Activated CD4-positive, alpha-beta T cell treated with anti-CD3 and anti-CD28 coated beads, Interleukin-2, amount 10 ng/mL, durations not matched to agents 24 days and 14 days (primary cell): ENCODE measurements around the gene PRXL2A. TPM values are rescaled to one million over a fixed set of nuclear protein-coding genes. Genes with fewer than 3 reads are reported as not detected.

Source experiments
- DNase-seq: peaks from one replicate; pipeline ENCODE4 v3.0.0; 2022
- H3K27ac Mint-ChIP-seq: one replicate; pipeline ENCODE4 v1.8.0; 2022; ENCODE audit warnings: mild to moderate bottlenecking, mixed read lengths
- H3K27me3 Mint-ChIP-seq: one replicate; pipeline ENCODE4 v1.8.0; 2022; ENCODE audit warnings: mixed read lengths
- H3K36me3 Mint-ChIP-seq: one replicate; pipeline ENCODE4 v1.8.0; 2022; ENCODE audit warnings: low read depth, mild to moderate bottlenecking, mixed read lengths
- H3K4me1 Mint-ChIP-seq: one replicate; pipeline ENCODE4 v1.8.0; 2021; ENCODE audit warnings: mixed read lengths
- H3K4me3 Mint-ChIP-seq: one replicate; pipeline ENCODE4 v1.8.0; 2022; ENCODE audit warnings: mild to moderate bottlenecking, moderate library complexity, mixed read lengths
- H3K9me3 Mint-ChIP-seq: one replicate; pipeline ENCODE4 v1.8.0; 2021; ENCODE audit warnings: mixed read lengths
- intact Hi-C: fragments of 100-400 bp; cut with micrococcal nuclease; formaldehyde crosslinking; loops from one replicate; pipeline ENCODE4 v1.15.1; 2023
- total RNA-seq: library from RNA; stranded (reverse); gene quantifications from 2 replicates; pipeline ENCODE4 v1.2.3, GENCODE V29; 2022

PRXL2A gene
- total RNA-seq, 1 donor from 2014 or later: 16.4 TPM

DNA sequence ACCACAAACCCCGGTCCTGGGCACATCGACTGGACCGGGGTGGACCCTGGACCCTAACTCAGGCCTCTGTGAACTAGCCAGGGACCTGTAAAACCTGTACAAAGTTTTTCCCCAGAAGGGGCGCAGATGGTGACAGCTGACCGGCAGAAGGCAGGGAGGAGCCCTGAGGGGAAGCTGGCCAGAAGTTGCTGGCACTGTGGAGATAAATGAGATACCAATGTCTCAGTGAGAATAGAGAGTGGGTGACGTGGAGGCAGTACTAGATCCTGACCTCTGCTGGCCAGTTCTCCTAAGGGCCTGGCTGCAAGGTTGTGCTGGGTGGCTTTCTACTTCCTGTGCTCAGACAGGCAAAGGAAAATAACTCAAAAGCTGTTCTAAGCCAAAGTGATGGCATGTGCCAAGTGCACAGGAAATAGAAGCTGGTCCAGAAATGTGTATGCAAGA is 35.2 kb downstream of the PRXL2A start:
- Mint-ChIP-seq H3K36me3 (no peaks in the 10 kb centered on the region), H3K4me1 (peaks cover 27% of the 10 kb centered on the region), H3K4me3 (no peak overlapping the region), H3K9me3 (no peaks in the 10 kb centered on the region), H3K27ac (peak overlapping the region; percentile 73), H3K27me3 (peaks cover 11% of the 10 kb centered on the region)
- peak; percentile 77 for DNase-seq
- intact Hi-C loops: loop anchor here (1.0 to 5.0 kb wide), 5 partner anchors 35 to 479 kb away; partner anchors contain the start of gene PRXL2A

DNA sequence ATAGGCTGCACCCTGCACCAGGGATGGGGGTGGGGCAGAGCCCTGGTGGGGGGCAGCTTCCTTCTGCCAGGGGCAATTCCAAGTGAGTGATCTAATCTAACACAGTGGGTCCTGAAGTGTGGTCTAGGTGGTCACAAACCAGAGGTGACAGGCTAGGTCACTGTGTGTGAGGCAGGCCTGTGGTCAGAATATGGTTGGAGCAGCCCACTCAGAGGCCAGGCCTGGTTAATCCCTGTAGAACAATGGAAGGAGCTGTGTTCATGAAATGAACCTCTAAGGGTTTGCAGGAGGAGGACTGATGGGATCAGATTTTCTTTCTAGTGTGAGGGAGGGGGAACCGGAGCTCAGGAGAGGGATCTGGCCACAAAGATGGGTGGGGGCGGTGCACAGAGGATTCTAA is 35.8 kb downstream of the PRXL2A start:
- intact Hi-C loops: loop anchor here (1.0 to 5.0 kb wide), 5 partner anchors 61 to 478 kb away; no protein-coding TSS in a partner anchor
- Mint-ChIP-seq H3K9me3 (no peaks in the 10 kb centered on the region), H3K27ac (peak overlapping the region; percentile 73), H3K36me3 (no peaks in the 10 kb centered on the region), H3K27me3 (peaks cover 8% of the 10 kb centered on the region), H3K4me3 (peak overlapping the region; percentile 5), H3K4me1 (peaks cover 27% of the 10 kb centered on the region)
- peak; percentile 61 for DNase-seq

- DNase-seq: peak; percentile 89
- Mint-ChIP-seq H3K27ac (peak overlapping the region; percentile 22), H3K4me3 (peak overlapping the region; percentile 5), H3K27me3 (peaks cover 8% of the 10 kb centered on the region), H3K4me1 (peaks cover 29% of the 10 kb centered on the region), H3K9me3 (no peaks in the 10 kb centered on the region), H3K36me3 (no peaks in the 10 kb centered on the region)
- intact Hi-C loops: loop anchor here (1.0 to 5.0 kb wide), 5 partner anchors 61 to 478 kb away; no protein-coding TSS in a partner anchor
Measured at GRCh38 chr10:80444646-80445319, 36.4 kb downstream of the PRXL2A start.

GRCh38 chr10:80447436-80448190 is 39.3 kb downstream of the PRXL2A start:
- H3K27me3 Mint-ChIP-seq: peaks cover 8% of the 10 kb centered on the region
- H3K4me3 Mint-ChIP-seq: no peak overlapping the region
- peaks cover 29% of the 10 kb centered on the region for H3K4me1 Mint-ChIP-seq
- no peak for DNase-seq
- intact Hi-C loops: no loop called here
- H3K27ac Mint-ChIP-seq: no peak overlapping the region
- H3K36me3 Mint-ChIP-seq: no peaks in the 10 kb centered on the region
- H3K9me3 Mint-ChIP-seq: no peaks in the 10 kb centered on the region

DNA sequence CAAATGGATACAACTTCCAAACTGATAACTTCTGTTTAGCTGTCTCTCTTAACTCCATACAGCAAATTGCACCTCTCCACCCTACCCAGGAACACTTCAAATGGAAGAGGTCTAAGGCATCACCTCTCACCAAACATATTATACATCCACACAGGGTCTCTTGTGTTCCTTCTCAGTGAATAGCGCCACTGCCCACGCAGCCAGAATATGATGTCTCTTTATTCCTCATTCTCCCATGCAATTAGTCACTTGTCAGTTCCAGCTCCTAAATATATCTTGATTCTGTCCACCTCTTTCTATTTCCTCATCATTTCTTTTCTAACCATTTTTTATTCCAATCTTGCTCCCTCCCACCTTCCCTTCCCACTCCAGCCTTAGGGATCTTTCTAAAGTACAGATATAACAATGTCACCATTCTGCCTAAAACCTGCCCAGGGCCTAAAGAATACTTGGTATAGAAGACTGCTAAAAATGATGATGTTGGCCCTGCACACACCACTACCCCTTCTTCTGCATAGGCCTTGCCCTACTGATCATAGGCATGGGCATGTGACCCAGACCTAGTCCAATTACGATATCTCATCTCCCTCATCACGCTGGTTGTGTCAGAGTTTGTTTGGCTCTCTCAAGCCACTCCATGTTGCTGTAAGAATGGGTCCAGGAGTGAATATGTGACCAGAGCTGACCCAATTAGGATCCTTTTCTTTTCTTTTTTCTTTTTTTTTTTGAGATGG is 40.0 kb downstream of the PRXL2A start:
- Mint-ChIP-seq H3K27ac (no peak overlapping the region), H3K4me1 (peaks cover 30% of the 10 kb centered on the region), H3K9me3 (no peaks in the 10 kb centered on the region), H3K4me3 (no peak overlapping the region), H3K27me3 (peaks cover 8% of the 10 kb centered on the region), H3K36me3 (no peaks in the 10 kb centered on the region)
- DNase-seq: no peak
- intact Hi-C loops: no loop called here

DNA sequence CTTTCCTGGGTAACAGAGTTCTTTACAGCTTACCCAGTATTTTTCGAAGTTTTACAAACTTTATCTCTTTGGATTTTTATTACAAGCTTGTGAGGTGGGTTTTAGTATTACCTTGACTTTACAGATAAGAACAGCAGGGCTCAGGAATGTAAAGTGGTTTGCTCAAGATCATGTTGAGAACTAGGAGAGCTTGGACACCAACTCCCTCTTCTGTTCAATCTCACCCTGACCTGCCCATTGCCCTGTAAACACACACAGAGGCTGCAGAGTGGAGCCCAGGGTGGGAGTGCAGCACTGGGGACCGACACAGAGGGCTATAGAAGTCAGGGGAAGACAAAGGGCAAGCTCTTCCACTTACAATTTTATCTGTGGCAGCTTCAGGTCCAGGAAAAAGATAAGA is 41.2 kb downstream of the PRXL2A start:
- H3K9me3 Mint-ChIP-seq: no peaks in the 10 kb centered on the region
- H3K36me3 Mint-ChIP-seq: no peaks in the 10 kb centered on the region
- H3K27ac Mint-ChIP-seq: no peak overlapping the region
- H3K4me1 Mint-ChIP-seq: peaks cover 22% of the 10 kb centered on the region
- intact Hi-C loops: no loop called here
- H3K4me3 Mint-ChIP-seq: no peak overlapping the region
- no peak for DNase-seq
- peaks cover 8% of the 10 kb centered on the region for H3K27me3 Mint-ChIP-seq

DNA sequence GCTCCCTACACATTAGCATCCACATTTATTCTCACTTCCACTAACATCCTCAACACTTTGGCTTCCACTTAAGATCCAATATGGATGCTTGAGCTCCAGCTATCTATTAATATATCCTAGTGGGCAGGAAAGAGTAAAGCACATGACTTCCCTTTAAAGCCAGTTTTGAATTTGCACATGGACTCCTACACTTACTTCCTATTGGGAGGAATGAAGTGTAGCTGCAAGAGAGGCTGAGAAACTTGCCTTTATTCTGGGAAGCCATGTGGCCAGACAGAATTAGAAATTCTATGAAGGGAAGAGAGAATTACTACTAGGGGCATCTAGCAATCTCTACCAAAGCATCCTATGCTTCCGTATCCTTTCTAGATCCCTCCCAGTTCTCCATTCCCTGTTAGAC is 42.8 kb downstream of the PRXL2A start:
- peaks cover 6% of the 10 kb centered on the region for H3K27me3 Mint-ChIP-seq
- DNase-seq: no peak
- peaks cover 22% of the 10 kb centered on the region for H3K4me1 Mint-ChIP-seq
- H3K27ac Mint-ChIP-seq: no peak overlapping the region
- H3K36me3 Mint-ChIP-seq: peaks cover 4% of the 10 kb centered on the region
- H3K9me3 Mint-ChIP-seq: no peaks in the 10 kb centered on the region
- intact Hi-C loops: no loop called here
- no peak overlapping the region for H3K4me3 Mint-ChIP-seq

DNA sequence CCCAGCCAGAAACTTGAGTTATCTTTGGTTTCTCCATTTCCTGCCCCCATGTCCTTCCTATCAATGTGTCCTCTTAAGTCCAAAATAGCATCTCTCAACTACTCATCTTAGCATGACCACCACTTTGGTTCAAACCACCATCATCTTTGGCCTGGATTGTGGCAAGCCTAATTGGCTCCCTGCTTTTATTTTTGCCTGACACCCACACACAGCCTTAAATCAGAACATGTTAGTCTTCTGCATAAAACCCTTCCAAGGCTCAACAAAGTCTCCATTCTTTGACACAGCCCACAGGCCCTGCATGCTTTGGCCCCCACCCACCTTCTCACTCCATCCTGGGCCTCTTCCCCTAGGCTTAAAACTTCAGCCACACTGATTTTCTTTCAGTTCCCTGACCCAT is 43.7 kb downstream of the PRXL2A start:
- Mint-ChIP-seq H3K27me3 (peaks cover 3% of the 10 kb centered on the region), H3K27ac (no peak overlapping the region), H3K9me3 (no peaks in the 10 kb centered on the region), H3K36me3 (peaks cover 7% of the 10 kb centered on the region), H3K4me3 (no peak overlapping the region), H3K4me1 (peaks cover 25% of the 10 kb centered on the region)
- peak; percentile 58 for DNase-seq
- intact Hi-C loops: no loop called here

- H3K27ac Mint-ChIP-seq: no peak overlapping the region
- DNase-seq: peak; percentile 57
- H3K9me3 Mint-ChIP-seq: no peaks in the 10 kb centered on the region
Measured at GRCh38 chr10:80452640-80453039, 44.3 kb downstream of the PRXL2A start.

DNA sequence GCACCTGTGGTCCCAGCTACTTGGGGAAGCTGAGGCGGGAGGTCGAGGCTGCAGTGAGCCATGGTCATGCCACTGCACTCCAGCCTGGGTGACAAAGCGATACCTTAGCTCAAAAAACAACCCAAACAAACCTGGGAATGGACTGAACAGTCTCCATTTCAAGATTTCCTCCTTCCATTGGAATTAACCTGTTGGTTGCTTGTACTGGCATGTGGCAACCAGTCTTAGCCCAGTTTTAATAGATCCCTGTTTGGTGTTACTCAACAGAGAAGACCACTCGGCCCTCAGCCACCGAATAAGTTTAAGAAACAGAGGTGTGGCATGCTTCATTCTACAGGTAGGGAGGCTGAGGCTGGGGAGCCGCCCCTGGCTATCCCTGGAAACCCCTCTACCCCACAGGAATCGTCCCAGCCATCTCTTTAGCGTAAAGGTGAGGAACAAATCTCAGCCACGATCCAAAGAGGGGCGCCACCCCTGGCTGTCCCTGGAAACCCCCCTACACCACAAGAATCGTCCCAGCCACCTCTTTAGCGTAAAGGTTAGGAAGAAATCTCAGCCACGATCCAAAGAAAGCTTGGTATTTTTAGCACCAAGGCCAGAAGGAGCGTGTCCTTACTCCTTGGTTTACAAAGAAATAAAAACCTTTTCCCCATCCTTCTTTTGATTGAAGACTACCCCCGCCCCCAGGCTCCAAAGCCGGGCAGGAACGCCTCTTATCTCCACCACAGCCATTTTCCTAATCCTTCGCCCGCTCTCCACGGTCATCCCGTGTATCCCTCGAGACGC is 44.9 kb downstream of the PRXL2A start:
- DNase-seq: peak; percentile 63
- Mint-ChIP-seq H3K4me1 (peaks cover 35% of the 10 kb centered on the region), H3K4me3 (peak overlapping the region; percentile 79), H3K27me3 (no peaks in the 10 kb centered on the region), H3K9me3 (no peaks in the 10 kb centered on the region), H3K27ac (peak overlapping the region; percentile 77), H3K36me3 (peaks cover 13% of the 10 kb centered on the region)
- intact Hi-C loops: no loop called here

More at GRCh38 chr10:80452640-80453039, 44.3 kb downstream of the PRXL2A start:
- H3K4me3 Mint-ChIP-seq: no peak overlapping the region
- H3K4me1 Mint-ChIP-seq: peaks cover 30% of the 10 kb centered on the region
- intact Hi-C loops: no loop called here
- H3K36me3 Mint-ChIP-seq: peaks cover 9% of the 10 kb centered on the region
- H3K27me3 Mint-ChIP-seq: no peaks in the 10 kb centered on the region

DNA sequence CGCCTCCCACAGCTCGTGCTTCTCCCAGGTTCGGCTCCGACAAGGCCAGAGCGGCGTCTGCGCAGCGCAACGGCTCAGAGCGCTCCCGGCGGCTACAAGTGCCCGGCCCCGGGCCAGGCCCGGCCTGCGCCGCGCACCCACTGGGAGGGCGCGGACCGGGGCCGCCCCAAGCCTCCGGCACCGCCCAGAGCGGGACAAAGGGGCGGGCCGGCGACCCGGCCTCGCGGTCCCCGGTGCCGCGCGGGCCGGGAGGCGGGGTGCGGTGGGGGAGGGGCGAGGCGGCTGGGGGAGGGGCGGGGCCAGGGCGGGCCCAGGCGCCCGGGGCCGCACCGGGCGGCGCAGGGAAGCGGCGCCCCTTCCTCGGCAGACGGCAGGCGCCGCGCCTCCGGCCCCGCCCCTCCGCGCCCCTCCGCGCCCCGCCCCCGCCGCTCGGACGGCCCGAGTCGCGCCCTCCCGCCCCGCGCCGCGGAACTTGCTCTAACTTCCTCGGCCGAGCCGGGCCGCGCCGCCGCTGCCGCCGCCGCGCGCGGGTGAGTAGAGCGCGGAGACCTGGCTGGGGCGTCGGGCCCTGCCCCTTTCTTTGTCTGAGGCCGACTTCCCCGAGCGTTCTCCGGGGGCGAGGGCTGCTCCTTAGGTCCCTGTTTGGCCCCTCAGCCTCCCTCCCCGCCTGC is 45.6 kb downstream of the PRXL2A start, which contains the start of gene TSPAN14:
Gene TSPAN14 (plus strand): TSS at position 469 of the 671 bp plus-strand sequence. CDS start 34,924 bp downstream, outside the sequence.
- peaks cover 42% of the 10 kb centered on the region for H3K4me1 Mint-ChIP-seq
- H3K36me3 Mint-ChIP-seq: peaks cover 17% of the 10 kb centered on the region
- H3K9me3 Mint-ChIP-seq: no peaks in the 10 kb centered on the region
- peak; percentile 94 for DNase-seq
- peak within 1 kb of the TSS; percentile 88 for H3K27ac Mint-ChIP-seq
- H3K4me3 Mint-ChIP-seq: peak within 1 kb of the TSS; percentile 98
- no peaks in the 10 kb centered on the region for H3K27me3 Mint-ChIP-seq
- intact Hi-C loops: loop anchor here (1.0 to 2.0 kb wide), 2 partner anchors 18 to 51 kb away; no protein-coding TSS in a partner anchor

DNA sequence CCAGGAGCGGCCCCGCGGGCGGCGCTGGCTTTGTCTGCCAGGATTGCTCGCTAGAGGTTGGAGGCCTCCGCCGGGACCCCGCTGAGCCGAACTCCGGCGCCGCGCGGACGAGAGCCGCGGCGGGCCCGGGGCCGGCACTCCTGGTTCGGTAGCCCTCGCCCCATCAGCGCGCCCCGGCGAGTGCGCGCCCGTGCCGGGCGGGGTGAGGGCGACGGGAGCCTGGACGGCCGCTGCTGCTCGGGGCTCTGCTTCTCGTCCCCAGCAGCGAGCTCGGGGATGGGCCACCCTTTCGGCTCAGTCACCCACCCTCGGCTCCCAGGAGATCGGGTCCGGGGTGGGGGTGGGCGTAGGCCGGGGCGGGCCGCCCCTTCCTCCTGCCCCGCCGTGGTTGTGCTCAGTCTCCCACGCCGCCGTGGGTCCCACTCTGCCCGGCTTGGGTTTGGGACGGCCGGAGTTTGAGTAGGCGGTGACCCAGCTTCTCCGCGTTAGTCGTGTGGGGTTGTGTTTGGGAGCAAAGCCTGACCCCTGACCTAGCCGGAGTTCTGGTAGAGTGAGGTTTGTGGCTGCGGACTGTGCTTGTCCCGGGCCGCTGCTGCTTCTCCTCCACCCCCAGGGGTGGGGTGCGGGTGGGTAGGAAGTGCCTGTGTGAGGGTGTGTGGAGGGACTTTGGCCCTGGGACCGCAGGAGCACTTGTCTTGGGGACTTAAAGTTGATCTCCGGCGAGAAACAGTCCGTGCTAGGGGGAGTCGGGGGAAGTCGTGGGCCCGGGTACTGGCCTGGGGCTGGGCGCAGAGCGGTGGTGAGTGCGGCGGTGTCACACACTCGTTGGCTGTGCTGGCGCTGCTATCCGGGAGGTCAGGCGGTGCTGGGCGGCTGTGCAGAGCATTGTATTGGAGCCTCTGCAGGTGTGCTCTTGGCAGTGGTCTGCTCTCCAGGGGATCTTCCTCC is 46.4 kb downstream of the PRXL2A start:
- peak overlapping the region; percentile 98 for H3K4me3 Mint-ChIP-seq
- no peaks in the 10 kb centered on the region for H3K9me3 Mint-ChIP-seq
- H3K27ac Mint-ChIP-seq: peak overlapping the region; percentile 88
- no peaks in the 10 kb centered on the region for H3K27me3 Mint-ChIP-seq
- peak; percentile 83 for DNase-seq
- H3K4me1 Mint-ChIP-seq: peaks cover 48% of the 10 kb centered on the region
- H3K36me3 Mint-ChIP-seq: peaks cover 17% of the 10 kb centered on the region
- intact Hi-C loops: loop anchor here (1.0 to 2.0 kb wide), 4 partner anchors 9 to 50 kb away; no protein-coding TSS in a partner anchor
